HEK293T (cell line): Measurements from ENCODE around the gene REV3L.

ENCODE experiments used
- LEF1 ChIP-seq: fragments of 450-650 bp; IDR thresholded peaks from 2 replicates; pipeline ENCODE4 v1.6.1; 2017; ENCODE audit warnings: mild to moderate bottlenecking, borderline replicate concordance
- SUZ12 ChIP-seq: fragments of 450-650 bp; IDR thresholded peaks from 2 replicates; pipeline ENCODE4 v1.6.1; 2016; ENCODE audit warnings: mild to moderate bottlenecking
- ZNF384 ChIP-seq: fragments of 450-650 bp; IDR thresholded peaks from 2 replicates; pipeline ENCODE4 v1.6.1; 2016

DNA sequence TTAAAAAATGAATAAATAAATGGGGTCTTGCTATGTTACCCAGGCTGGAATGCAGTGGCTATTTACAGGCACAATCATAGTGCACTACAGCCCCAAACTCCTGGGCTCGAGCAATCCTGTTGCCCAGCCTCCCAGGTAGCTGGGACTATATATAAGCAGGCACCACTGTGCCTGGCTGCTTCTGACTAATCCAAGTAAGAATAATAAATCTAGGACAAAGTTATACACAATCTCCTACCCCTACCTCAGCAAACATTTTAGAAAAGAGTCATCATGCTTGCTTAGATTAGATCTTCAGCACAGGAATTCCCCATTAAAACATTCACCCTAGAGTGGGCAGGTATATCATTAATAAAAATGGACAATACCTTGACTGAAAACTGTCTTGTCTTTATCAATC is 124.6 kb downstream of the REV3L start:
- TF ChIP-seq ZNF384: no peak
- TF ChIP-seq LEF1: no peak
- TF ChIP-seq SUZ12: no peak
